RWPE2 (cell line): ENCODE data around the gene PRPF19.
A peak's percentile ranks its signal among the peaks of the same experiment; 100 is the strongest.

Experiments used
- ATAC-seq: fragments of 200-7000 bp; cut with Tn5 transposase; 3 replicates; pipeline ENCODE4 v1.9.1; 2021; ENCODE audit warnings: low read depth
- DNase-seq: peaks from one replicate; pipeline ENCODE4 v3.0.0-alpha.2; 2020; ENCODE audit warnings: low spot score
- H3K27ac ChIP-seq: fragments of 450-650 bp; 2 replicates; pipeline ENCODE4 v1.5.1; 2017; ENCODE audit warnings: mild to moderate bottlenecking; ENCODE audit not compliant: poor library complexity, severe bottlenecking
- H3K27me3 ChIP-seq: fragments of 250-450 bp; sonication (Bioruptor Pico); 2 replicates; pipeline ENCODE4 v1.5.1; 2021; ENCODE audit warnings: mild to moderate bottlenecking, moderate library complexity; ENCODE audit not compliant: insufficient read depth, poor library complexity, severe bottlenecking
- H3K36me3 ChIP-seq: fragments of 250-450 bp; sonication (Bioruptor Pico); 2 replicates; pipeline ENCODE4 v1.5.1; 2020; ENCODE audit warnings: low read depth, mild to moderate bottlenecking, moderate library complexity
- H3K4me1 ChIP-seq: fragments of 250-450 bp; sonication (Bioruptor Pico); 2 replicates; pipeline ENCODE4 v1.5.1; 2021; ENCODE audit warnings: mild to moderate bottlenecking, moderate library complexity; ENCODE audit not compliant: insufficient read depth, poor library complexity, severe bottlenecking
- H3K4me3 ChIP-seq: fragments of 250-450 bp; sonication (Bioruptor Pico); 2 replicates; pipeline ENCODE4 v1.5.1; 2021; ENCODE audit warnings: mild to moderate bottlenecking, moderate library complexity; ENCODE audit not compliant: severe bottlenecking
- H3K9me3 ChIP-seq: fragments of 250-450 bp; sonication (Bioruptor Pico); 2 replicates; pipeline ENCODE4 v1.5.1; 2021; ENCODE audit warnings: mild to moderate bottlenecking, moderate library complexity; ENCODE audit not compliant: severe bottlenecking
- TF ChIP-seq, protein P1 (sequence below): fragments of 450-650 bp; IDR thresholded peaks from one replicate; pipeline ENCODE4 v1.5.1; 2017; ENCODE audit warnings: mild to moderate bottlenecking, moderate library complexity; ENCODE audit not compliant: poor library complexity, severe bottlenecking

PRPF19 gene

DNA sequence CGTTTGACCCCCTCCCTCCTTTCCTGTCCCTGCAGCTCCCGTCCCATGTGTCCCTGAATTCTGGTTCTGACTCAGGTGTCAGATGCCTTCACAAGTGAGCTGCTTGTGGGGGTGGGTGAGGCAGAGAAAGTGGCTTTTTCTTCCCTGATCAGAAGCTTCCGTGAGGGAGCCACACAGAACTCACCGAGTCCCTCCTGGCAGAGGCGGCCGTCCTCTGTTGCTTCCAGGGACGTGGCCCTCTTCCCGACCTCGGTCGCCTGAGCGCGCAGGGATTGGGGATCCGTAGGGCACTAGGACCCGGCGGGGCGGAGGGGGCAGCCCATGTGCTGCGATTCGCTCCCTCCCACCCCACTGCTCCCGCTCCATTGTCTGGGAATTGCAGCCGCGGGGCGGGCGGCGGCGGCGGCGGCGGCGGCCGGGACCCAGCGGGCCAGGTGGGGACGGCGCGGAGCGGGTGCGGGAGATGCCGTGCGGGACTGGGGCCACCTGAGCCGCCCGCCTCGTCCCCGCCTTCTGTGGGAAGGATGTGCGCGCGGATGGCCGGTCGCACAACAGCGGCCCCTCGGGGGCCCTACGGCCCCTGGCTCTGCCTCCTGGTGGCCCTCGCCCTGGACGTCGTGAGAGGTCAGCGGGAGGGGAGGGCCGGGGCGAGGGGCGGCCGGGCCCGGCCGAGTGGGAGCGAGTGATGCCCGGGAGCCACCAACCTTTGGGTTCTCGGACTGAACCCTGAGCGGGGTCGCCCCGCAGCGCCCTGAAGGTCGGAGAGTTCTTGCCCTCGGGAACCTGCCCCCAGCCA, 17.9 kb upstream of the PRPF19 start, which contains the start of gene TMEM132A:
Gene TMEM132A (plus strand): TSS at position 351 of the 796 bp plus-strand sequence. CDS start 174 bp downstream, at position 525.
- TF ChIP-seq, protein P1, sequence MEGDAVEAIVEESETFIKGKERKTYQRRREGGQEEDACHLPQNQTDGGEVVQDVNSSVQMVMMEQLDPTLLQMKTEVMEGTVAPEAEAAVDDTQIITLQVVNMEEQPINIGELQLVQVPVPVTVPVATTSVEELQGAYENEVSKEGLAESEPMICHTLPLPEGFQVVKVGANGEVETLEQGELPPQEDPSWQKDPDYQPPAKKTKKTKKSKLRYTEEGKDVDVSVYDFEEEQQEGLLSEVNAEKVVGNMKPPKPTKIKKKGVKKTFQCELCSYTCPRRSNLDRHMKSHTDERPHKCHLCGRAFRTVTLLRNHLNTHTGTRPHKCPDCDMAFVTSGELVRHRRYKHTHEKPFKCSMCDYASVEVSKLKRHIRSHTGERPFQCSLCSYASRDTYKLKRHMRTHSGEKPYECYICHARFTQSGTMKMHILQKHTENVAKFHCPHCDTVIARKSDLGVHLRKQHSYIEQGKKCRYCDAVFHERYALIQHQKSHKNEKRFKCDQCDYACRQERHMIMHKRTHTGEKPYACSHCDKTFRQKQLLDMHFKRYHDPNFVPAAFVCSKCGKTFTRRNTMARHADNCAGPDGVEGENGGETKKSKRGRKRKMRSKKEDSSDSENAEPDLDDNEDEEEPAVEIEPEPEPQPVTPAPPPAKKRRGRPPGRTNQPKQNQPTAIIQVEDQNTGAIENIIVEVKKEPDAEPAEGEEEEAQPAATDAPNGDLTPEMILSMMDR, result no peak
- H3K36me3 ChIP-seq, result peaks cover 21% of the 10 kb centered on the region
- peaks cover 3% of the 10 kb centered on the region for H3K4me1 ChIP-seq
- peak; percentile 86 for ATAC-seq
- no peaks in the 10 kb centered on the region for H3K9me3 ChIP-seq
- H3K27me3 ChIP-seq, result no peaks in the 10 kb centered on the region
- peak within 1 kb of the TSS; percentile 19 for H3K27ac ChIP-seq
- peak within 1 kb of the TSS; percentile 54 for H3K4me3 ChIP-seq
- no peak for DNase-seq

DNA sequence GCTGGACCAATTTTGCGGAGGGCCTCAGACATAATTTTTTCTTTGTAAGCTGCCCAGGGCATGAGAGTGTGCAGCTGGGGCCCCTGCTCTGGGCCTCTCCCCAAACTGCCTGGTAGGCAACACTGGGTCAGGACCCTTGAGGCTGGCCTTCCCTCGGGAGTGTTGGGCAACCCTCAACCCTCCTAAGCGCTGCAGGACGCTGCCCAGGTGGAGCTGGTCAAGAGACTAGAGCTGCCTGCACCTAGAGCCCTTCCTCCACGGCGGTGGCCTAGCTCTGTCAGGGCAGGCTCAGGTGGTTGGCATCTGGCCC, 17.4 kb upstream of the PRPF19 start:
- H3K4me3 ChIP-seq, result peak overlapping the region; percentile 54
- no peaks in the 10 kb centered on the region for H3K9me3 ChIP-seq
- TF ChIP-seq, protein P1, result no peak
- peaks cover 24% of the 10 kb centered on the region for H3K36me3 ChIP-seq
- H3K27me3 ChIP-seq, result no peaks in the 10 kb centered on the region
- no peak for DNase-seq
- peaks cover 7% of the 10 kb centered on the region for H3K4me1 ChIP-seq
- ATAC-seq, result peak; percentile 17
- no peak overlapping the region for H3K27ac ChIP-seq

DNA sequence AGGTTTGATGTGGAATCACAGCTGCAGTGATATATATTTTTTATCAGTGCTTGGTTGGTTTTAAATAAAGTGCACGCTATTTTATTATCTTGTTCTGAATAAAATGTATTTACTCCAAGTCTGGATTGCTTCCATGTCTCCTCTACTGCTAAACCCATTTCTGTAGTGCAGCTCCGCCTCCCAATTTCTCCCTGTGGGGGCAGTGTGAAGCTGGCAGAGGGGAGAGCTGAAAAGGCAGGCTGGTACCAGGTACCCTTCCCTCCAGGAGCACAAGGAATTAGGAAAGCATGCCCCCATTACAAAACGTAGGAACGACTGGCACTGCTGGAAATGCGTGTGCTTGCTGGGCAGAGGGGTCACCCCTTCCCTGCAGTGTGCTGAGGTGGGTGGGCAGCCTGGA, 16.9 kb upstream of the PRPF19 start:
- DNase-seq (no peak), ATAC-seq (no peak)
- Histone ChIP-seq H3K9me3 (no peaks in the 10 kb centered on the region), H3K36me3 (peaks cover 24% of the 10 kb centered on the region), H3K4me3 (no peak overlapping the region), H3K4me1 (peaks cover 9% of the 10 kb centered on the region), H3K27me3 (no peaks in the 10 kb centered on the region), H3K27ac (no peak overlapping the region)
- TF ChIP-seq, protein P1, result peak; percentile 7

DNA sequence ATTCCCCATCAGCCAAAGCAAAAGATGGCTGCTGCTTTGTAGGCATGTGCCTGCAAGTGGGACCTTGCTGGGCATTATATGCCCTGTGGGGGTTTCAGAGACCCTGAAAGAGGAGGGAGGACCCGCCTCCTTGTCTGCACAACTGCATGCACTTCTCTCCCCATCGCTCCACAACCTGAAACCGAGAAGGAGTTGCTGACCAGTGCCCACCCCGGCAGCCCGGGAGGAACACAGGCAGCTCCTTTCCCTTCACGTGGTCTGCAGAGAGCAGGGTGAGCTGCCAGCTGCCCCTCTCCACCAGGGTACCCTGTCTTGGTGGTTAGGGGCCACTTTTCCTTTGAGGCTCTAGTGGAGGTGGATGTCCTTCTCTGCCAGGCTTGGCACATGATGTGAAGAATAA, 16.5 kb upstream of the PRPF19 start:
- DNase-seq (no peak), ATAC-seq (no peak)
- H3K36me3 ChIP-seq, result peaks cover 24% of the 10 kb centered on the region
- TF ChIP-seq, protein P1, result no peak
- H3K9me3 ChIP-seq, result no peaks in the 10 kb centered on the region
- H3K4me1 ChIP-seq, result peaks cover 9% of the 10 kb centered on the region
- no peaks in the 10 kb centered on the region for H3K27me3 ChIP-seq
- H3K4me3 ChIP-seq, result no peak overlapping the region
- H3K27ac ChIP-seq, result no peak overlapping the region

DNA sequence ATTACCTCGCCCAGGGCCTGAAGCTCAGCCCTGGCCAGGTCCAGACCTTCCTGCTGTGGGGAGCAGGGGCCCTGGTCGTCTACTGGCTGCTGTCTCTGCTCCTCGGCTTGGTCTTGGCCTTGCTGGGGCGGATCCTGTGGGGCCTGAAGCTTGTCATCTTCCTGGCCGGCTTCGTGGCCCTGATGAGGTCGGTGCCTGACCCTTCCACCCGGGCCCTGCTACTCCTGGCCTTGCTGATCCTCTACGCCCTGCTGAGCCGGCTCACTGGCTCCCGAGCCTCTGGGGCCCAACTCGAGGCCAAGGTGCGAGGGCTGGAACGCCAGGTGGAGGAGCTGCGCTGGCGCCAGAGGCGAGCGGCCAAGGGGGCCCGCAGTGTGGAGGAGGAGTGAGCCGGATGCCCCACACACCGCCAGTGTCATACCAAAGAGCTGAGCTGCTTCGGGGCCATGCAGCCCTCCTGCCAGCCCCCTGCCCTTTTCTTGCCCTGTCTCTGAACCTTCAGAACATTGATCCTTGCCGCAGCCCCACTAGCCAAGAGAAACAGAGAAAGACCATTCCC, 15.5 kb upstream of the PRPF19 start:
- ATAC-seq (no peak), DNase-seq (no peak)
- H3K36me3 ChIP-seq, result peaks cover 24% of the 10 kb centered on the region
- H3K4me3 ChIP-seq, result no peak overlapping the region
- peaks cover 14% of the 10 kb centered on the region for H3K4me1 ChIP-seq
- no peaks in the 10 kb centered on the region for H3K27me3 ChIP-seq
- TF ChIP-seq, protein P1, result no peak
- no peaks in the 10 kb centered on the region for H3K9me3 ChIP-seq
- H3K27ac ChIP-seq, result no peak overlapping the region
